ENCODE measurements around the gene RSPO3.

- TF ChIP-seq, protein P1, sequence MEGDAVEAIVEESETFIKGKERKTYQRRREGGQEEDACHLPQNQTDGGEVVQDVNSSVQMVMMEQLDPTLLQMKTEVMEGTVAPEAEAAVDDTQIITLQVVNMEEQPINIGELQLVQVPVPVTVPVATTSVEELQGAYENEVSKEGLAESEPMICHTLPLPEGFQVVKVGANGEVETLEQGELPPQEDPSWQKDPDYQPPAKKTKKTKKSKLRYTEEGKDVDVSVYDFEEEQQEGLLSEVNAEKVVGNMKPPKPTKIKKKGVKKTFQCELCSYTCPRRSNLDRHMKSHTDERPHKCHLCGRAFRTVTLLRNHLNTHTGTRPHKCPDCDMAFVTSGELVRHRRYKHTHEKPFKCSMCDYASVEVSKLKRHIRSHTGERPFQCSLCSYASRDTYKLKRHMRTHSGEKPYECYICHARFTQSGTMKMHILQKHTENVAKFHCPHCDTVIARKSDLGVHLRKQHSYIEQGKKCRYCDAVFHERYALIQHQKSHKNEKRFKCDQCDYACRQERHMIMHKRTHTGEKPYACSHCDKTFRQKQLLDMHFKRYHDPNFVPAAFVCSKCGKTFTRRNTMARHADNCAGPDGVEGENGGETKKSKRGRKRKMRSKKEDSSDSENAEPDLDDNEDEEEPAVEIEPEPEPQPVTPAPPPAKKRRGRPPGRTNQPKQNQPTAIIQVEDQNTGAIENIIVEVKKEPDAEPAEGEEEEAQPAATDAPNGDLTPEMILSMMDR (IDR thresholded peaks at IDR 0.05): no peak
- no peak for TF ChIP-seq ZFX (IDR thresholded peaks at IDR 0.05; ENCODE audit: borderline replicate concordance)
Observed at GRCh38 chr6:127207591-127208120, 89.2 kb downstream of the RSPO3 start.
